ENCODE data around the gene SMPD4. TPM values are rescaled to one million over a fixed set of nuclear protein-coding genes. Genes with fewer than 3 reads are reported as not detected.
"Not testable (repeated sequence)": the region's sequence is repeated elsewhere in the genome, so short reads cannot be mapped to it uniquely, and the experiment has no call there.

Gene SMPD4
- total and polyA plus RNA-seq, 9 donors = 15.4 to 47.3 (median 37.0) TPM

GRCh38 chr2:130141645-130142370 lies 39.6 kb downstream of the SMPD4 start:
- not testable (repeated sequence) for H3K36me3 ChIP-seq (ENCODE audit: control insufficient read depth, insufficient read depth, low read length); H3K4me3 ChIP-seq (ENCODE audit: low read length); H3K27ac ChIP-seq (ENCODE audit: low read length); H3K4me1 ChIP-seq (ENCODE audit: control insufficient read depth, insufficient read depth, low read length); H3K27me3 ChIP-seq (ENCODE audit: control insufficient read depth, insufficient read depth, low read length); DNase-seq; H3K9me3 ChIP-seq (replicated peaks; ENCODE audit: control insufficient read depth, low read depth, low read length)
- WGBS (ENCODE audit: insufficient coverage) = 84% methylated on average over 8 of the region's 22 CpGs

GRCh38 chr2:130141002-130141401 lies 40.4 kb downstream of the SMPD4 start:
- H3K9me3 ChIP-seq (replicated peaks; ENCODE audit: control insufficient read depth, low read depth, low read length); H3K4me3 ChIP-seq (ENCODE audit: low read length); H3K4me1 ChIP-seq (ENCODE audit: control insufficient read depth, insufficient read depth, low read length); H3K36me3 ChIP-seq (ENCODE audit: control insufficient read depth, insufficient read depth, low read length); DNase-seq; H3K27me3 ChIP-seq (ENCODE audit: control insufficient read depth, insufficient read depth, low read length); H3K27ac ChIP-seq (ENCODE audit: low read length): not testable (repeated sequence)
- no CpG with 5 or more reads among the region's 6 CpGs for WGBS (ENCODE audit: insufficient coverage)

GRCh38 chr2:130140516-130140915 lies 40.9 kb downstream of the SMPD4 start:
- not testable (repeated sequence) for H3K27me3 ChIP-seq (ENCODE audit: control insufficient read depth, insufficient read depth, low read length); H3K36me3 ChIP-seq (ENCODE audit: control insufficient read depth, insufficient read depth, low read length); H3K27ac ChIP-seq (ENCODE audit: low read length); H3K4me3 ChIP-seq (ENCODE audit: low read length); H3K9me3 ChIP-seq (replicated peaks; ENCODE audit: control insufficient read depth, low read depth, low read length); DNase-seq; H3K4me1 ChIP-seq (ENCODE audit: control insufficient read depth, insufficient read depth, low read length)
- WGBS (ENCODE audit: insufficient coverage) = no CpG with 5 or more reads among the region's 7 CpGs

GRCh38 chr2:130139331-130140280 lies 41.8 kb downstream of the SMPD4 start:
- not testable (repeated sequence) for H3K4me1 ChIP-seq (ENCODE audit: control insufficient read depth, insufficient read depth, low read length); H3K4me3 ChIP-seq (ENCODE audit: low read length); H3K27me3 ChIP-seq (ENCODE audit: control insufficient read depth, insufficient read depth, low read length); DNase-seq; H3K36me3 ChIP-seq (ENCODE audit: control insufficient read depth, insufficient read depth, low read length); H3K27ac ChIP-seq (ENCODE audit: low read length); H3K9me3 ChIP-seq (replicated peaks; ENCODE audit: control insufficient read depth, low read depth, low read length)
- WGBS (ENCODE audit: insufficient coverage) = 77% methylated on average over 3 of the region's 30 CpGs

- not testable (repeated sequence) for H3K9me3 ChIP-seq (replicated peaks; ENCODE audit: control insufficient read depth, low read depth, low read length); DNase-seq; H3K4me1 ChIP-seq (ENCODE audit: control insufficient read depth, insufficient read depth, low read length); H3K36me3 ChIP-seq (ENCODE audit: control insufficient read depth, insufficient read depth, low read length); H3K27ac ChIP-seq (ENCODE audit: low read length); H3K27me3 ChIP-seq (ENCODE audit: control insufficient read depth, insufficient read depth, low read length); H3K4me3 ChIP-seq (ENCODE audit: low read length)
- 93% methylated on average over 8 of the region's 15 CpGs for WGBS (ENCODE audit: insufficient coverage)
These were observed 42.6 kb downstream of the SMPD4 start for GRCh38 chr2:130138841-130139251.

- not testable (repeated sequence) for H3K36me3 ChIP-seq (ENCODE audit: control insufficient read depth, insufficient read depth, low read length); H3K27ac ChIP-seq (ENCODE audit: low read length); H3K27me3 ChIP-seq (ENCODE audit: control insufficient read depth, insufficient read depth, low read length); H3K4me3 ChIP-seq (ENCODE audit: low read length); H3K4me1 ChIP-seq (ENCODE audit: control insufficient read depth, insufficient read depth, low read length); DNase-seq; H3K9me3 ChIP-seq (replicated peaks; ENCODE audit: control insufficient read depth, low read depth, low read length)
- WGBS (ENCODE audit: insufficient coverage) = no CpG with 5 or more reads among the region's 13 CpGs
These were observed 43.1 kb downstream of the SMPD4 start for GRCh38 chr2:130138326-130138725.

- H3K9me3 ChIP-seq (replicated peaks; ENCODE audit: control insufficient read depth, low read depth, low read length); H3K4me1 ChIP-seq (ENCODE audit: control insufficient read depth, insufficient read depth, low read length); H3K27me3 ChIP-seq (ENCODE audit: control insufficient read depth, insufficient read depth, low read length); H3K27ac ChIP-seq (ENCODE audit: low read length); H3K4me3 ChIP-seq (ENCODE audit: low read length); DNase-seq; H3K36me3 ChIP-seq (ENCODE audit: control insufficient read depth, insufficient read depth, low read length): not testable (repeated sequence)
- 79% methylated on average over 3 of the region's 5 CpGs for WGBS (ENCODE audit: insufficient coverage)
These were observed 44.3 kb downstream of the SMPD4 start for GRCh38 chr2:130137118-130137517.

GRCh38 chr2:130136546-130136945 lies 44.9 kb downstream of the SMPD4 start:
- WGBS (ENCODE audit: insufficient coverage) = 84% methylated on average over 4 of the region's 10 CpGs
- not testable (repeated sequence) for H3K27ac ChIP-seq (ENCODE audit: low read length); H3K4me1 ChIP-seq (ENCODE audit: control insufficient read depth, insufficient read depth, low read length); H3K27me3 ChIP-seq (ENCODE audit: control insufficient read depth, insufficient read depth, low read length); H3K36me3 ChIP-seq (ENCODE audit: control insufficient read depth, insufficient read depth, low read length); DNase-seq; H3K4me3 ChIP-seq (ENCODE audit: low read length); H3K9me3 ChIP-seq (replicated peaks; ENCODE audit: control insufficient read depth, low read depth, low read length)

GRCh38 chr2:130135692-130136541 lies 45.5 kb downstream of the SMPD4 start:
- no peak overlapping the region for H3K4me3 ChIP-seq (ENCODE audit: low read length)
- H3K27me3 ChIP-seq (ENCODE audit: control insufficient read depth, insufficient read depth, low read length) = no peaks in the 10 kb centered on the region
- no peak for DNase-seq
- no peaks in the 10 kb centered on the region for H3K9me3 ChIP-seq (replicated peaks; ENCODE audit: control insufficient read depth, low read depth, low read length)
- H3K27ac ChIP-seq (ENCODE audit: low read length) = no peak overlapping the region
- WGBS (ENCODE audit: insufficient coverage) = 88% methylated on average over 11 of the region's 15 CpGs
- H3K4me1 ChIP-seq (ENCODE audit: control insufficient read depth, insufficient read depth, low read length) = no peaks in the 10 kb centered on the region
- no peaks in the 10 kb centered on the region for H3K36me3 ChIP-seq (ENCODE audit: control insufficient read depth, insufficient read depth, low read length)

Measured in muscle of leg (tissue), 11 donors.